WI38 (cell line): ENCODE results near the gene SOCS3.
A peak's percentile ranks its signal among the peaks of the same experiment; 100 is the strongest.

ENCODE experiments used
- H3K4me3 ChIP-seq: 2 replicates; pipeline ENCODE4 v1.5.1; 2011; ENCODE audit warnings: low read depth, mild to moderate bottlenecking, control low read depth, low read length
- CTCF ChIP-seq: IDR thresholded peaks from 2 replicates; pipeline ENCODE4 v1.5.1; 2012; ENCODE audit warnings: low read depth, mild to moderate bottlenecking, control low read depth, low read length

Gene SOCS3

GRCh38 chr17:78355701-78356100 is 4.2 kb downstream of the SOCS3 start:
- no peak for TF ChIP-seq CTCF
- H3K4me3 ChIP-seq, result no peak overlapping the region

- TF ChIP-seq CTCF, result no peak
- no peak overlapping the region for H3K4me3 ChIP-seq
Observed at GRCh38 chr17:78355045-78355641, 4.7 kb downstream of the SOCS3 start.

- H3K4me3 ChIP-seq, result peak overlapping the region; percentile 35
- no peak for TF ChIP-seq CTCF
Observed at GRCh38 chr17:78353834-78354233, 6.0 kb downstream of the SOCS3 start.

- TF ChIP-seq CTCF, result peak; percentile 27; the same call in 1 of the 2 replicates
- H3K4me3 ChIP-seq, result no peak overlapping the region; the same call in 1 of the 2 replicates
Observed at GRCh38 chr17:78351449-78352006, 8.3 kb downstream of the SOCS3 start.

GRCh38 chr17:78349891-78350642 is 9.8 kb downstream of the SOCS3 start:
- H3K4me3 ChIP-seq, result no peak overlapping the region
- no peak for TF ChIP-seq CTCF

- no peak overlapping the region for H3K4me3 ChIP-seq
- no peak for TF ChIP-seq CTCF
Observed at GRCh38 chr17:78348055-78348770, 11.7 kb downstream of the SOCS3 start.

- TF ChIP-seq CTCF, result no peak
- no peak overlapping the region for H3K4me3 ChIP-seq
Observed at GRCh38 chr17:78347453-78347852, 12.4 kb downstream of the SOCS3 start.
